ENCODE measurements around the gene DCLK1.

DCLK1 gene

GRCh38 chr13:36143738-36144137 lies 12.6 kb upstream of the DCLK1 start:
- no peak overlapping the region for H3K27ac Mint-ChIP-seq
- H3K4me1 Mint-ChIP-seq: no peaks in the 10 kb centered on the region
- H3K36me3 Mint-ChIP-seq: no peaks in the 10 kb centered on the region
- H3K9me3 Mint-ChIP-seq: peaks cover 9% of the 10 kb centered on the region
- peaks cover 2% of the 10 kb centered on the region for H3K27me3 Mint-ChIP-seq
- H3K4me3 Mint-ChIP-seq: no peak overlapping the region

GRCh38 chr13:36142735-36143134 lies 11.6 kb upstream of the DCLK1 start:
- peaks cover 4% of the 10 kb centered on the region for H3K9me3 Mint-ChIP-seq
- H3K27ac Mint-ChIP-seq: no peak overlapping the region
- H3K4me3 Mint-ChIP-seq: no peak overlapping the region
- H3K36me3 Mint-ChIP-seq: no peaks in the 10 kb centered on the region
- no peaks in the 10 kb centered on the region for H3K4me1 Mint-ChIP-seq
- peaks cover 4% of the 10 kb centered on the region for H3K27me3 Mint-ChIP-seq

GRCh38 chr13:36135876-36136275 lies 4.7 kb upstream of the DCLK1 start:
- Mint-ChIP-seq H3K4me1 (no peaks in the 10 kb centered on the region), H3K4me3 (no peak overlapping the region), H3K36me3 (no peaks in the 10 kb centered on the region), H3K9me3 (peaks cover 5% of the 10 kb centered on the region), H3K27ac (no peak overlapping the region), H3K27me3 (peaks cover 20% of the 10 kb centered on the region)

GRCh38 chr13:36134632-36135031 lies 3.5 kb upstream of the DCLK1 start:
- H3K27ac Mint-ChIP-seq: no peak overlapping the region
- H3K27me3 Mint-ChIP-seq: peaks cover 23% of the 10 kb centered on the region
- no peaks in the 10 kb centered on the region for H3K36me3 Mint-ChIP-seq
- no peak overlapping the region for H3K4me3 Mint-ChIP-seq
- peaks cover 5% of the 10 kb centered on the region for H3K9me3 Mint-ChIP-seq
- H3K4me1 Mint-ChIP-seq: no peaks in the 10 kb centered on the region

- H3K9me3 Mint-ChIP-seq: peaks cover 5% of the 10 kb centered on the region
- H3K36me3 Mint-ChIP-seq: no peaks in the 10 kb centered on the region
- no peak overlapping the region for H3K4me3 Mint-ChIP-seq
- no peaks in the 10 kb centered on the region for H3K4me1 Mint-ChIP-seq
- H3K27me3 Mint-ChIP-seq: peaks cover 23% of the 10 kb centered on the region
- no peak overlapping the region for H3K27ac Mint-ChIP-seq
These were observed 2.9 kb upstream of the DCLK1 start for GRCh38 chr13:36133950-36134626.

- no peak overlapping the region for H3K4me3 Mint-ChIP-seq
- peaks cover 5% of the 10 kb centered on the region for H3K9me3 Mint-ChIP-seq
- H3K27me3 Mint-ChIP-seq: peaks cover 25% of the 10 kb centered on the region
- no peaks in the 10 kb centered on the region for H3K36me3 Mint-ChIP-seq
- no peak overlapping the region for H3K27ac Mint-ChIP-seq
- H3K4me1 Mint-ChIP-seq: no peaks in the 10 kb centered on the region
These were observed 1.2 kb upstream of the DCLK1 start for GRCh38 chr13:36132376-36132775.

- Mint-ChIP-seq H3K4me3 (no peak overlapping the region), H3K27me3 (peaks cover 25% of the 10 kb centered on the region)
These were observed 732 bp upstream of the DCLK1 start for GRCh38 chr13:36131931-36132297.

GRCh38 chr13:36130552-36131221 lies 495 bp downstream of the DCLK1 start:
- no peaks in the 10 kb centered on the region for H3K36me3 Mint-ChIP-seq
- H3K4me3 Mint-ChIP-seq: no peak overlapping the region
- no peaks in the 10 kb centered on the region for H3K4me1 Mint-ChIP-seq
- no peak overlapping the region for H3K27ac Mint-ChIP-seq
- H3K27me3 Mint-ChIP-seq: peaks cover 23% of the 10 kb centered on the region
- peaks cover 5% of the 10 kb centered on the region for H3K9me3 Mint-ChIP-seq

More at GRCh38 chr13:36131931-36132297, 732 bp upstream of the DCLK1 start:
- no peaks in the 10 kb centered on the region for H3K4me1 Mint-ChIP-seq
- H3K36me3 Mint-ChIP-seq: no peaks in the 10 kb centered on the region
- H3K27ac Mint-ChIP-seq: no peak overlapping the region
- H3K9me3 Mint-ChIP-seq: peaks cover 5% of the 10 kb centered on the region

- Mint-ChIP-seq H3K4me3 (no peak overlapping the region), H3K9me3 (no peaks in the 10 kb centered on the region), H3K4me1 (no peaks in the 10 kb centered on the region), H3K27me3 (peaks cover 22% of the 10 kb centered on the region), H3K36me3 (no peaks in the 10 kb centered on the region), H3K27ac (no peak overlapping the region)
These were observed 1.0 kb downstream of the DCLK1 start for GRCh38 chr13:36130193-36130551.

GRCh38 chr13:36129539-36129938 lies 1.6 kb downstream of the DCLK1 start:
- Mint-ChIP-seq H3K27ac (no peak overlapping the region), H3K9me3 (no peaks in the 10 kb centered on the region), H3K4me3 (no peak overlapping the region), H3K27me3 (peaks cover 17% of the 10 kb centered on the region), H3K36me3 (no peaks in the 10 kb centered on the region), H3K4me1 (no peaks in the 10 kb centered on the region)

- H3K4me1 Mint-ChIP-seq: no peaks in the 10 kb centered on the region
- no peak overlapping the region for H3K4me3 Mint-ChIP-seq
- no peaks in the 10 kb centered on the region for H3K36me3 Mint-ChIP-seq
- peaks cover 9% of the 10 kb centered on the region for H3K27me3 Mint-ChIP-seq
- H3K9me3 Mint-ChIP-seq: no peaks in the 10 kb centered on the region
- no peak overlapping the region for H3K27ac Mint-ChIP-seq
These were observed 4.7 kb downstream of the DCLK1 start for GRCh38 chr13:36126491-36126890.

GRCh38 chr13:36125841-36126240 lies 5.3 kb downstream of the DCLK1 start:
- Mint-ChIP-seq H3K4me3 (no peak overlapping the region), H3K36me3 (no peaks in the 10 kb centered on the region), H3K27me3 (peaks cover 9% of the 10 kb centered on the region), H3K9me3 (no peaks in the 10 kb centered on the region), H3K4me1 (no peaks in the 10 kb centered on the region), H3K27ac (no peak overlapping the region)

- no peak overlapping the region for H3K4me3 Mint-ChIP-seq
- H3K27ac Mint-ChIP-seq: no peak overlapping the region
- H3K27me3 Mint-ChIP-seq: peaks cover 5% of the 10 kb centered on the region
These were observed 6.9 kb downstream of the DCLK1 start for GRCh38 chr13:36124236-36124822.

GRCh38 chr13:36115306-36115705 lies 15.9 kb downstream of the DCLK1 start:
- Mint-ChIP-seq H3K27me3 (peaks cover 2% of the 10 kb centered on the region), H3K27ac (no peak overlapping the region), H3K9me3 (peaks cover 11% of the 10 kb centered on the region), H3K36me3 (no peaks in the 10 kb centered on the region), H3K4me1 (no peaks in the 10 kb centered on the region), H3K4me3 (no peak overlapping the region)

More at GRCh38 chr13:36124236-36124822, 6.9 kb downstream of the DCLK1 start:
- H3K9me3 Mint-ChIP-seq: no peaks in the 10 kb centered on the region
- H3K4me1 Mint-ChIP-seq: no peaks in the 10 kb centered on the region
- H3K36me3 Mint-ChIP-seq: no peaks in the 10 kb centered on the region

GRCh38 chr13:36114233-36114632 lies 16.9 kb downstream of the DCLK1 start:
- Mint-ChIP-seq H3K4me3 (no peak overlapping the region), H3K27me3 (peaks cover 2% of the 10 kb centered on the region), H3K36me3 (no peaks in the 10 kb centered on the region), H3K9me3 (peaks cover 11% of the 10 kb centered on the region), H3K27ac (no peak overlapping the region), H3K4me1 (no peaks in the 10 kb centered on the region)

GRCh38 chr13:36108954-36109353 lies 22.2 kb downstream of the DCLK1 start:
- Mint-ChIP-seq H3K9me3 (peaks cover 3% of the 10 kb centered on the region), H3K27me3 (peaks cover 2% of the 10 kb centered on the region), H3K36me3 (no peaks in the 10 kb centered on the region), H3K4me3 (no peak overlapping the region), H3K4me1 (no peaks in the 10 kb centered on the region), H3K27ac (no peak overlapping the region)
